Kidney (tissue), 14 donors: Measurements from ENCODE around the gene TYW3. TPM values are rescaled to one million over a fixed set of nuclear protein-coding genes. Genes with fewer than 3 reads are reported as not detected.

Source experiments
- DNase-seq, 5 donors: peaks; one replicate each; pipeline ENCODE4 v3.0.0-alpha.2; 2013 to 2020
- FAIRE-seq: peaks from 2 replicates; lab custom pipeline; 2012; peaks lifted over from hg19 to GRCh38; lab: Jason Lieb, UNC
- H3K27ac ChIP-seq, 2 donors: one replicate each; pipeline ENCODE4 v1.7.0; 2013; ENCODE audit warnings: low read depth in 2 of 2, low read length in 2 of 2, inconsistent platforms in 1 of 2
- H3K27me3 ChIP-seq: one replicate; pipeline ENCODE4 v1.7.1; 2013; ENCODE audit warnings: low read length, inconsistent platforms; ENCODE audit not compliant: control insufficient read depth, insufficient read depth
- H3K36me3 ChIP-seq, 3 donors: one replicate each; pipeline versions ENCODE4 v1.7.0 to v1.7.1; 2013; ENCODE audit warnings: low read length in 3 of 3, control low read depth in 1 of 3, inconsistent platforms in 1 of 3; ENCODE audit not compliant: insufficient read depth in 3 of 3, control insufficient read depth in 2 of 3
- H3K4me1 ChIP-seq, 3 donors: one replicate each; pipeline versions ENCODE4 v1.7.0 to v1.7.1; 2013; ENCODE audit warnings: low read length in 3 of 3, inconsistent platforms in 1 of 3, low read depth in 1 of 3; ENCODE audit not compliant: control insufficient read depth in 2 of 3, insufficient read depth in 2 of 3
- H3K4me3 ChIP-seq, 3 donors: one replicate each; pipeline versions ENCODE4 v1.7.0 to v1.8.1; 2013; ENCODE audit warnings: low read length in 3 of 3, control low read depth in 1 of 3, inconsistent platforms in 1 of 3
- H3K9ac ChIP-seq, 3 donors: one replicate each; pipeline versions ENCODE4 v1.7.0 to v1.7.1; 2013; ENCODE audit warnings: low read length in 3 of 3, control low read depth in 1 of 3, inconsistent platforms in 1 of 3
- H3K9me3 ChIP-seq, 3 donors: one replicate each; pipeline versions ENCODE4 v1.7.0 to v1.7.1; 2013; ENCODE audit warnings: low read length in 3 of 3, control low read depth in 1 of 3, inconsistent platforms in 1 of 3; ENCODE audit not compliant: control insufficient read depth in 2 of 3, insufficient read depth in 1 of 3
- CTCF ChIP-seq: IDR thresholded peaks from 3 replicates; pipeline ENCODE4 v1.5.1; 2012; ENCODE audit warnings: mild to moderate bottlenecking, moderate library complexity, borderline replicate concordance; ENCODE audit not compliant: insufficient read depth; ENCODE audit errors: extremely low read depth
- intact Hi-C: fragments of 100-400 bp; cut with DNase I; formaldehyde crosslinking; loops from one replicate; pipeline ENCODE4 v1.11.1; 2022
- polyA plus RNA-seq: library from polyadenylated mRNA; stranded (reverse); fragments of 350-450 nt; fragmentation: Illumina TruSeq; extraction: RNeasy Lipid Tissue Mini Kit (QIAGEN cat#74804); gene quantifications from one replicate; pipeline ENCODE4 v1.2.3, GENCODE V29; 2014; ENCODE audit warnings: low read depth, low replicate concordance; ENCODE audit not compliant: insufficient read depth
- total RNA-seq: library from RNA; stranded (reverse); fragmentation: NEBNext Ultra II Directional; extraction: Animal tissue kit (Norgen Biotek cat#: 25700); gene quantifications from one replicate; pipeline ENCODE4 v1.2.1, GENCODE V29; 2021
- donor health status: control.
- donor health status: control.
- donor health status: control.
- donor health status: control.
- donor health status: control.
- donor health status: DM: yes; HTN: yes; CAD: no.
- donor health status: Normal renal cell carcinoma (clear cell type).

Gene TYW3
- total and polyA plus RNA-seq, 2 donors from 2014 or later = 17.1 to 22.1 TPM

GRCh38 chr1:74712881-74713280 lies 20.1 kb upstream of the TYW3 start:
- intact Hi-C loops = no loop called here
- H3K36me3 ChIP-seq = peaks cover 0 to 67% (median 44%) of the 10 kb centered on the region in 3 donors

GRCh38 chr1:74713849-74714248 lies 19.1 kb upstream of the TYW3 start:
- Histone ChIP-seq H3K4me1 (no peaks in the 10 kb centered on the region), H3K27ac (no peak overlapping the region), H3K4me3 (no peak overlapping the region), H3K27me3 (no peaks in the 10 kb centered on the region), H3K9ac (no peak overlapping the region), H3K36me3 (peaks cover 2 to 71% (median 42%) of the 10 kb centered on the region in 3 donors), H3K9me3 (no peaks in the 10 kb centered on the region)
- no peak for TF ChIP-seq CTCF
- intact Hi-C loops = no loop called here
- FAIRE-seq = no peak
- no peak for DNase-seq

More at GRCh38 chr1:74712881-74713280, 20.1 kb upstream of the TYW3 start:
- FAIRE-seq (no peak), DNase-seq (no peak)
- Histone ChIP-seq H3K27ac (no peak overlapping the region), H3K27me3 (no peaks in the 10 kb centered on the region), H3K4me1 (no peaks in the 10 kb centered on the region), H3K9ac (no peak overlapping the region), H3K4me3 (no peak overlapping the region), H3K9me3 (no peaks in the 10 kb centered on the region)
- TF ChIP-seq CTCF = no peak

- no peaks in the 10 kb centered on the region for H3K27me3 ChIP-seq
- TF ChIP-seq CTCF = no peak
- no peak for FAIRE-seq
- no peak overlapping the region for H3K9ac ChIP-seq
- intact Hi-C loops = no loop called here
- no peak overlapping the region for H3K4me3 ChIP-seq
- peak in 2 of 5 donors; percentile 21 to 35 for DNase-seq
- H3K4me1 ChIP-seq = no peaks in the 10 kb centered on the region
- peaks cover 5 to 67% (median 41%) of the 10 kb centered on the region in 3 donors for H3K36me3 ChIP-seq
- H3K9me3 ChIP-seq = no peaks in the 10 kb centered on the region
- H3K27ac ChIP-seq = no peak overlapping the region
These were observed 18.3 kb upstream of the TYW3 start for GRCh38 chr1:74714429-74715235.
